Activated T-cell treated with anti-CD3 and anti-CD28 coated beads for 48 hours (primary cell): ENCODE data around the gene CHST6.
"Not testable (repeated sequence)": the region's sequence is repeated elsewhere in the genome, so short reads cannot be mapped to it uniquely, and the experiment has no call there.

Experiments
- DNase-seq: peaks from one replicate; pipeline ENCODE4 v3.0.0-alpha.2; 2020; ENCODE audit warnings: low read depth

The CHST6 gene

DNA sequence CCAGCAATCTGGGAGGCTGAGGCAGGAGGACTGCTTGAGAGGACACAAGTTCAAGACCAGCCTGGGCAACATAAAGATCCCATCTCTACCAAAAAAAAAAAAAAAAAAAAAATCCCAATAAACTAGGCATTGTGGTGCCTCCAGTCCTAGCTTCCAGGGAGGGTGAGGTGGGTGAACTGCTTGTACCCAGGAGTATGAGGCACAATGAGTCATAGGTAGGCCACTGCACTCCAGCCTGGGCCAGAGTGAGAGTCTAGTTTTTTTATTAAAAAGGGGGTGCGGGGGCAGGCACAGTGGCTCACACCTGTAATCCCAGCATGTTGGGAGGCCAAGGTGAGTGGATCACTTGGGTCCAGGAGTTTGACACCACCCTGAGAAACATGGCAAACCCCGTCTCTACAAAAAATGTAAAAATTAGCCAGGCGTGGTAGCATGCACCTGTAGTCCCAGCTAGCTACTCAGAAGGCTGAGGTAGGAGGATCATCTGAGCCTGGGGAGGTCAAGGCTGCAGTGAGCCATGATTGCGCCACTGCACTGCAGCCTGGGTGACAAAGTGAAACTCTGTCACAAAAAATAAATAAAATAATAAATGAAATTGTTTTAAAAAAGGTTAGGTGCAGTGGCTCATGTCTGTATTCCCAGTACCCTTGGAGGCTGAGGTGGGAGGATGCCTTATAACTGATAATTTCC, 7.8 kb upstream of the CHST6 start:
- DNase-seq = no peak

- not testable (repeated sequence) for DNase-seq
Measured at GRCh38 chr16:75501820-75502219, 6.6 kb upstream of the CHST6 start.

DNA sequence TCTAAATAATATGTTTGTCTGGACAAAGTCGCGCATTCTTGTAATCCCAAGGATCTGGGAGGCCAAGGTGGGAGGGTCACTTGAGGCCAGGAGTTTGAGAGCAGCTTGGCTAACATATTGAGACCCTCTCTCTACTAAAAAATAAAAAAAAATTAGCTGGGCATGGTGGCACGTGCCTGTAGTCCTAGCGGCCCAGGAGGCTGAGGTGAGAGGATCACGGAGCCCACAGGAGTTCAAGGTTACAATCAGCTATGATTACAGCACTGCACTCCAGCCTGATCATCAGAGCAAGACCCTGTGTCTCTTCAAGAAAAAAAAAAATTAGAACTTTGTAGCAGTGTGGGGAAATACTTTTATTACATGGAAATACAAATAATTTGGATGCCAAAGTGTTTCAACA, 6.1 kb upstream of the CHST6 start:
- DNase-seq = no peak

- not testable (repeated sequence) for DNase-seq
Measured at GRCh38 chr16:75498605-75499322, 3.5 kb upstream of the CHST6 start.

- no peak for DNase-seq
Measured at GRCh38 chr16:75497558-75497957, 2.3 kb upstream of the CHST6 start.

- no peak for DNase-seq
Measured at GRCh38 chr16:75494661-75495075, 573 bp downstream of the CHST6 start.

- DNase-seq = no peak
Measured at GRCh38 chr16:75494184-75494583, 1.1 kb downstream of the CHST6 start.

DNA sequence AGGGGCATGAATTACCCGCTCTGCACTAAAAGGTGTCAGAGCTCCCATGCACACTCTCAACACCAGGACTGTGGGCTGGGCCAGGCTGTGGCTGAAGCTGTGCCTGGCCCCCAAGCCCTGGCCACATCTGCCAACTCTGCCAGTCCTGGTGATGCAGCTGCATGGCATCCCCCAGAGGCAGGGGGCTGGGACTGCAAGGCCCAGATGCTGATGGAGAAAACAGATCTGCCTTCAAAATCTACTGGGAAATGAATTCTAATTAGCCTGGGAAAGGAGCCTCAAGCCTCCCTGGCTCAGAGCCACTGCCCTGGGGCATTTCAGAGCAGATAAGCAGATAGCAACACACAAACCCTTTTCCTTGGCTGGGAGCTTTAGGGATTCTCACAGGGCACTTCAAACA, 3.4 kb downstream of the CHST6 start:
- DNase-seq = no peak

DNA sequence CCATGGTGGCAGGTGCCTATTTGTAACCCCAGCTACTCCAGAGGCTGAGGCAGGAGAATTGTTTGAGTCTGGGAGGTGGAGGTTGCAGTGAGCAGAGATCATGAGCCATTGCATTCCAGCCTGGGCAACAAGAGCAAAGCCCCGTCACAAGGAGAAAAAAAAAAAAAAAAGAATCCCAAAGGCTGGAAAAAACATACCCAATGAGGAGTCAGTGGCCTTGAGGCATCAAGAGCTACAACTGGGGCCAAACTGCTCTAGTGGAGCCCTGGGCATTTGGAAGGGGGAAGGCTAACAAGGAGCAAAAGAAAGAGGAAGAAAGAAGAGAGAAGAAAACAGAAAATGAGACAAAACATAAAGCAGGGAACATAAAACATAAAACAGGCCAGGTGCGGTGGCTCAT, 6.9 kb downstream of the CHST6 start:
- DNase-seq = no peak

- DNase-seq = no peak
Measured at GRCh38 chr16:75486676-75487313, 8.4 kb downstream of the CHST6 start.

DNA sequence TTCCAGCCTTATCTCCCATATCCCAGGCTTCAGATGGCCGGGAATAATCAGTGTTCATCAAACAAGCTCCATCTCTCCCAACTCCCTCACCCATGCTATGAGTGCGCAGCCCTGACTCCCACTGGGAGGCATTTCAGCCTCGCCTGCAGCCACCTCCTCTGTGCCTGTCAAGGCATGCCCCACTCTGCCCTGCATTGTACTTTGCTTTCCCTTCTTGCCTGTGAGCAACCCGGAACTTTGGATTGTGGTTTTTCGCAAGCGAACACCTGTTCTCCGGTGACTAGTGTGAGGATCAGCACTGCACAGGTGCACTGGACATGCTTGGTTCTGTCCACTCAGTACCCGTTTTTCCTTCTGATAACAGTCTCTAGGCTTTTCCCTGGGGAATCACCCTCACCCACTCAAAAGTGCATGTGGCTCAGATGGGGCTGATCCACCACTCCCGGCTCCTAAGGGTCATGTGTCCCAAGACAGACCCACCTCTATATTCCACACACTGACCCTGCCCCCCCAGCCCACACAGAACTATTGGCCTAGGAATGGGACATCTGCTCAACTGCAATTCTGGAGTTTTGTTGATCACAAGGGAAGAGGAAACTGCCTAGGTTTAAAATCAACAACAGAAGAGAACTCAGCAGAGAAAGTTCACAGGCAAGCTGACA, 9.1 kb downstream of the CHST6 start:
- no peak for DNase-seq

GRCh38 chr16:75485230-75486013, 9.8 kb downstream of the CHST6 start:
- no peak for DNase-seq

DNA sequence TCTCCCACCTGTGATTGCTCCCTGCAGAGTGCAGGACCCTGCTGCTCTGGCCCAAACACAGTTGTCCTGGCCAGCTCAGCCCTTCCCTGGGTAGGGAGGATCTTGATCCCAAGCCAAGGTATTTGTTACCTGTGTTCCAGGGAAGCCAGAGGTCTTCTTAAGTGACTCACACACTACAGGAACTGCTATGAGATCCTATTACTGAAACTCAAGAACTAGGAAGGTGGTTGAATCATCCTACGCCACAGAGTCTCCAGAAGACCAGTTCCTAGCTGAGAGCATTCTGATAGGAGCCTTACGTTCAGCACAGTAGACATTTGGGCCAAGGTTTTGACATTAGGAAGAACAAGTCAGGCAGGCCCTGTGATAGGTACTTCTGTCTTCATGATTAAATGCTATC, 12.0 kb downstream of the CHST6 start:
- DNase-seq = no peak

DNA sequence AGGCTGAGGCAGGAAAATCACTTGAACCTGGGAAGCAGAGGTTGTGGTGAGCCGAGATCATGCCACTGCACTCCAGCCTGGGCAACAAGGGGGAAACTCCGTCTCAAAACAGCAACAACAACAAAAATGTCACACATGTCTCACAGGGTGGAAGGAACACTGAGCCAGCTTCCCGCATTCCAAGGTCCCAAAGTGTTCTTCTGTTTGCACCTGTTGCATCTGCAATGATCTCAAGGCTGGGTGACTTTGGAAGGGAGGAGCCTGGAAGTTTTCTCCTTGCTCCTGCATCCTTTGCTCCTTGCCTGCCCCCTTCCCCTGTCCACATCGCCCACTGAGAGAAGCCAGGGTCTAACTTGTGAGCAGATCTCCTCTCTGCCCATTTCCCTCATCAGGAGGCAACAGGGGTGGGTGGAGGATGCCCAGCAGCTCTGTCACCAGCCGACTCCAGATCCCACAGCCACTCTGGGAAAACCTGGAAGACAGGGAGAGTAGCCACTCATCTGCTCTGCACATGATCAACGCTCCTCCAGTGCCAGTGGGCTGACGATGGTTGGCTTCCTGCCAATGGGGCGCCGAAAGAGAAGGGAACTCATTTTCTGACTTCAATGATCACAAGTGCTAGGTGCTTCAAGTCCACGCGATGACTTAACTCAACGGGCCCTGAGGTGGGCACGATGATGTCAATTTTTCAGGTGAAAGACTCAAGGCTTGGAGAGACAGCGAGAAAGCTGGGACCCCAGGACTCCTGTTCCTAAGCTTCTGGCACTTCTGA, 12.6 kb downstream of the CHST6 start:
- DNase-seq = no peak

DNA sequence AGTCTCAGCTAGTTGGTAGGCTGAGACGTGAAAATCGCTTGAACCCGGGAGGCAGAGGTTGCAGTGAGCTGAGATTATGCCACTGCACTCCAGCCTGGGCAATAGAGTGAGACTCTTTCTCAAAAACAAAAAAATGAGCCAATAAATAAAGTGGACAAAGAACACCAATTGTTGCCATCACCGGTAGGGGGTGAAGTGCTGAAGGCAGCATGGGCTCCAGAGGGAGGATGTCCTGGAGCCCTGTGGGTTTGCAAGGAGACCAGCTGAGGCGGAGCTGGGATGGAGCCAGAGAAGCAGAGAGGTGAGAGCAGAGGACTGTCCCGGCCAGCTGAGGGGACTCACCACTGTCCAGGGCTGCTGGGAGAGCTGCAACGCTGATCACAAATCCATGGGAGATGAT, 13.8 kb downstream of the CHST6 start:
- DNase-seq = no peak

GRCh38 chr16:75479421-75479990, 15.7 kb downstream of the CHST6 start:
- no peak for DNase-seq

GRCh38 chr16:75478480-75479345, 16.5 kb downstream of the CHST6 start:
- DNase-seq = no peak

DNA sequence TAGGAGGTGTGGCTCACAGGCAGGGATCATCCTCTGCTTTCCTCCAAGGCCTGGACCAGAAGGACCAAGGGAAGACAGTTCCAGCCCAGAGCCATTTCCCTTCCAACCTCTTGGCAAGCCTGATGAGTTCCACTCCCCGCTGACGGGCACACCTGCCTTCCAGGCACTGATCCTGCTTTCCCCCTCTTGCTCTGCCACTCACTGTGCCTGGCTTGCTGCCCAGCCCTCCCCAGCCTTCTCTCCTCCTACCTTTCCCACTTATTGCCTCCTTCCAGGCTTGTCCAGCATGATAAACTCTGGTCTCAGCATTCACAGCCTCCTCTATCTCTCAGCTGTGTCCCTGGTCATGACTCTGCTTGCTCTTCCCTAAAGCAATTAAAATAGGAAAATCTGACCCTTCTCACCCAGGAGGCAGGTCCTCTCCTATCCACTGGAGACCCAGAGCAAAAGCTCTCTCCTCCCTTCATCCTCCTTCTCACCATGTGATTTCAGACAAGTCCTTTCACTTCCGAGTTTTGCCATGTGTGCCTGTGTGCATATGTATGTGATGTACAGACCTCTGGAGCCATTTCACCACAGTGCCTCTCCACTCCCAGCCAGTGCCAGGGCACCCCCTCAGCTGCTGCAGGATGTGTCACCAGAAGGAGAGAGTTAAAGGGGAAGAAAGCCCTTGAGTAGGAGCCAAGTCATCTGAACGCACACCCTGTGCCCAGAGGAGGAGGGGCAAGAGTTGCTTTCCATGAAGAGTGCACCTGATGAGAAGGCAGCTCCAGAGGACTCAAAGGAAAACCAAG, 17.4 kb downstream of the CHST6 start:
- no peak for DNase-seq

GRCh38 chr16:75476817-75477216, 18.4 kb downstream of the CHST6 start:
- no peak for DNase-seq
